Astrocyte (in vitro differentiated cells and primary cell): Measurements from ENCODE around the gene PLXND1.

Experiments
- EZH2 ChIP-seq: IDR thresholded peaks from 2 replicates; pipeline ENCODE4 v1.6.1; 2012; ENCODE audit warnings: mild to moderate bottlenecking, low read length, inconsistent platforms; ENCODE audit not compliant: insufficient read depth
- TF ChIP-seq, protein P1 (sequence below): IDR thresholded peaks from 2 replicates; pipeline ENCODE4 v1.5.1; 2011; ENCODE audit warnings: low read depth, mild to moderate bottlenecking, inconsistent platforms, low read length, moderate library complexity; ENCODE audit not compliant: insufficient read depth

DNA sequence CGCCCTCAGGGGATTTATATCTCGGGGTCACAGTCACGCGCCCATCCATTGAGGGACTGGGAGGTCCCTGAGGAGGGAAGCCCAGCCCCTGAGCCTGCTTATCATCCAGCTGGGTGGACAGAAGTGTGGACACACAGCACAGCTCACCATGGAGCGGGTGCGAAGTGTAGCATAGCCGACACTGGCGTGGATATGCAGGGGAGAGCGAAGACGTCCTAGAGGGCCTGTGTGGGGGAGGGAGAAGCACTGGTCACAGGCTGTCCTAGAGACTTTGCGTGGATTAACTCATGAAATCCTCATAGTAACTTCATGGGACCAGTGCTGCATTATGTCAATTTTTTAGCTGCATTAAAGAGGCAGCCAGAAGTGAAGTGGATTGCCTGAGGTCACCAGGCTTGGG lies 26.1 kb upstream of the PLXND1 start:
- TF ChIP-seq, protein P1, sequence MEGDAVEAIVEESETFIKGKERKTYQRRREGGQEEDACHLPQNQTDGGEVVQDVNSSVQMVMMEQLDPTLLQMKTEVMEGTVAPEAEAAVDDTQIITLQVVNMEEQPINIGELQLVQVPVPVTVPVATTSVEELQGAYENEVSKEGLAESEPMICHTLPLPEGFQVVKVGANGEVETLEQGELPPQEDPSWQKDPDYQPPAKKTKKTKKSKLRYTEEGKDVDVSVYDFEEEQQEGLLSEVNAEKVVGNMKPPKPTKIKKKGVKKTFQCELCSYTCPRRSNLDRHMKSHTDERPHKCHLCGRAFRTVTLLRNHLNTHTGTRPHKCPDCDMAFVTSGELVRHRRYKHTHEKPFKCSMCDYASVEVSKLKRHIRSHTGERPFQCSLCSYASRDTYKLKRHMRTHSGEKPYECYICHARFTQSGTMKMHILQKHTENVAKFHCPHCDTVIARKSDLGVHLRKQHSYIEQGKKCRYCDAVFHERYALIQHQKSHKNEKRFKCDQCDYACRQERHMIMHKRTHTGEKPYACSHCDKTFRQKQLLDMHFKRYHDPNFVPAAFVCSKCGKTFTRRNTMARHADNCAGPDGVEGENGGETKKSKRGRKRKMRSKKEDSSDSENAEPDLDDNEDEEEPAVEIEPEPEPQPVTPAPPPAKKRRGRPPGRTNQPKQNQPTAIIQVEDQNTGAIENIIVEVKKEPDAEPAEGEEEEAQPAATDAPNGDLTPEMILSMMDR: no peak
- TF ChIP-seq EZH2: no peak
